NB4 (cell line): ENCODE results near the gene WDR11.
"Not testable (repeated sequence)": the region's sequence is repeated elsewhere in the genome, so short reads cannot be mapped to it uniquely, and the experiment has no call there.

Experiments used
- DNase-seq: peaks from one replicate; pipeline ENCODE4 v3.0.0; 2010; ENCODE audit warnings: low read depth
- H3K4me3 ChIP-seq: one replicate; pipeline ENCODE4 v1.5.1; 2011; ENCODE audit warnings: mild to moderate bottlenecking, low read depth, low read length, moderate library complexity
- CTCF ChIP-seq: IDR thresholded peaks from one replicate; pipeline ENCODE4 v1.5.1; 2012; ENCODE audit warnings: low read depth, low read length
- MAX ChIP-seq: IDR thresholded peaks from 2 replicates; pipeline ENCODE4 v1.6.1; 2011; ENCODE audit warnings: low read depth, low read length
- MYC ChIP-seq: IDR thresholded peaks from 2 replicates; pipeline ENCODE4 v1.6.1; 2011; ENCODE audit warnings: low read depth, low read length
- POLR2A ChIP-seq: IDR thresholded peaks from 2 replicates; pipeline ENCODE4 v1.6.1; 2011; ENCODE audit warnings: mild to moderate bottlenecking; ENCODE audit not compliant: insufficient read length; ENCODE audit errors: extremely low read depth

WDR11 gene

GRCh38 chr10:120905268-120905667 lies 54.1 kb downstream of the WDR11 start:
- no peak for DNase-seq
- no peak for TF ChIP-seq POLR2A
- H3K4me3 ChIP-seq: no peak overlapping the region

GRCh38 chr10:120917521-120918250 lies 66.5 kb downstream of the WDR11 start:
- TF ChIP-seq MYC (no peak), MAX (no peak), POLR2A (no peak), CTCF (no peak)
- no peak for DNase-seq
- H3K4me3 ChIP-seq: no peak overlapping the region

GRCh38 chr10:120923886-120924285 lies 72.7 kb downstream of the WDR11 start:
- DNase-seq: not testable (repeated sequence)

GRCh38 chr10:120926611-120927010 lies 75.4 kb downstream of the WDR11 start:
- TF ChIP-seq CTCF: no peak
- no peak for TF ChIP-seq POLR2A
- TF ChIP-seq MYC: no peak
- no peak for TF ChIP-seq MAX
- no peak for DNase-seq

More at GRCh38 chr10:120923886-120924285, 72.7 kb downstream of the WDR11 start:
- not testable (repeated sequence) for H3K4me3 ChIP-seq

GRCh38 chr10:120927352-120927751 lies 76.2 kb downstream of the WDR11 start:
- H3K4me3 ChIP-seq: no peak overlapping the region
- DNase-seq: no peak
- TF ChIP-seq CTCF (no peak), POLR2A (no peak), MAX (no peak), MYC (no peak)

More at GRCh38 chr10:120926611-120927010, 75.4 kb downstream of the WDR11 start:
- H3K4me3 ChIP-seq: no peak overlapping the region

- TF ChIP-seq MYC: no peak
- TF ChIP-seq CTCF: no peak
- no peak for TF ChIP-seq POLR2A
- no peak for TF ChIP-seq MAX
- DNase-seq: no peak
- no peak overlapping the region for H3K4me3 ChIP-seq
Measured at GRCh38 chr10:120929166-120929565, 78.0 kb downstream of the WDR11 start.

GRCh38 chr10:120931423-120931822 lies 80.3 kb downstream of the WDR11 start:
- no peak for DNase-seq
- no peak for TF ChIP-seq CTCF
- TF ChIP-seq MYC: no peak
- TF ChIP-seq POLR2A: no peak
- no peak for TF ChIP-seq MAX
- H3K4me3 ChIP-seq: no peak overlapping the region
